Neuronal stem cell (in vitro differentiated cells): ENCODE measurements around the gene WASHC4.

Experiments used
- DNase-seq: peaks from one replicate; pipeline ENCODE4 v3.0.0-alpha.2; 2013; ENCODE audit warnings: low spot score
- H2AFZ ChIP-seq: one replicate; pipeline ENCODE4 v1.6.1; 2013; ENCODE audit warnings: mild to moderate bottlenecking, low read length, inconsistent platforms
- H2AK5ac ChIP-seq: 2 replicates; pipeline ENCODE4 v1.6.1; 2013; ENCODE audit warnings: low read depth, mild to moderate bottlenecking, inconsistent platforms, low read length, moderate library complexity, mixed read lengths
- H2BK120ac ChIP-seq: 2 replicates; pipeline ENCODE4 v1.6.1; 2013; ENCODE audit warnings: low read depth, mild to moderate bottlenecking, inconsistent platforms, low read length, moderate library complexity, mixed read lengths
- H2BK12ac ChIP-seq: one replicate; pipeline ENCODE4 v1.6.1; 2013; ENCODE audit warnings: low read length, inconsistent platforms
- H2BK15ac ChIP-seq: 2 replicates; pipeline ENCODE4 v1.6.1; 2013; ENCODE audit warnings: mild to moderate bottlenecking, low read length, inconsistent platforms, mixed read lengths
- H2BK5ac ChIP-seq: one replicate; pipeline ENCODE4 v1.6.1; 2013; ENCODE audit warnings: inconsistent platforms, mild to moderate bottlenecking, low read length, moderate library complexity
- H3K14ac ChIP-seq: one replicate; pipeline ENCODE4 v1.6.1; 2013; ENCODE audit warnings: low read length, inconsistent platforms
- H3K18ac ChIP-seq: 2 replicates; pipeline ENCODE4 v1.6.1; 2013; ENCODE audit warnings: low read length, inconsistent platforms
- H3K23ac ChIP-seq: 2 replicates; pipeline ENCODE4 v1.6.1; 2013; ENCODE audit warnings: low read depth, mild to moderate bottlenecking, mixed read lengths, low read length, inconsistent platforms; ENCODE audit not compliant: poor library complexity
- H3K27ac ChIP-seq: replicated peaks from 3 replicates; pipeline ENCODE4 v1.5.1; 2013; ENCODE audit warnings: low read length, inconsistent platforms
- H3K27me3 ChIP-seq, 3 experiments: 2 replicates each; pipeline ENCODE4 v1.6.1; 2013; ENCODE audit warnings: low read length in 3 of 3, mild to moderate bottlenecking in 2 of 3, inconsistent platforms in 1 of 3, low read depth in 1 of 3, mixed read lengths in 1 of 3, moderate library complexity in 1 of 3; ENCODE audit not compliant: control insufficient read depth in 3 of 3, insufficient read depth in 3 of 3
- H3K36me3 ChIP-seq, 2 donors: replicated peaks in 1 of 2; 2 replicates each; pipeline ENCODE4 v1.6.1; 2013; ENCODE audit warnings: low read length in 2 of 2; ENCODE audit not compliant: control insufficient read depth in 2 of 2, insufficient read depth in 2 of 2
- H3K4ac ChIP-seq: 2 replicates; pipeline ENCODE4 v1.6.1; 2013; ENCODE audit warnings: inconsistent platforms, mild to moderate bottlenecking, low read length, moderate library complexity
- H3K4me1 ChIP-seq, 2 donors: 1 replicate in 1 of 2; 2 replicates in 1 of 2; pipeline ENCODE4 v1.6.1; 2013; ENCODE audit warnings: low read length in 2 of 2, low read depth in 1 of 2; ENCODE audit not compliant: control insufficient read depth in 2 of 2, insufficient read depth in 1 of 2
- H3K4me2 ChIP-seq: one replicate; pipeline ENCODE4 v1.6.1; 2013; ENCODE audit warnings: mild to moderate bottlenecking, low read length, inconsistent platforms; ENCODE audit not compliant: insufficient read depth, poor library complexity, severe bottlenecking
- H3K4me3 ChIP-seq, 2 donors: 2 replicates each; pipeline ENCODE4 v1.5.1; 2013; ENCODE audit warnings: low read length in 2 of 2, mild to moderate bottlenecking in 2 of 2, inconsistent platforms in 1 of 2, moderate library complexity in 1 of 2
- H3K79me1 ChIP-seq: one replicate; pipeline ENCODE4 v1.6.1; 2013; ENCODE audit warnings: low read depth, mild to moderate bottlenecking, inconsistent platforms, low read length, moderate library complexity
- H3K9ac ChIP-seq: one replicate; pipeline ENCODE4 v1.6.1; 2013; ENCODE audit warnings: mild to moderate bottlenecking, low read depth, low read length, inconsistent platforms; ENCODE audit not compliant: poor library complexity
- H3K9me3 ChIP-seq, 2 donors: replicated peaks in 1 of 2; 2 replicates each; pipeline versions ENCODE3 to v1.6.1; 2013; ENCODE audit warnings: low read length in 2 of 2, mild to moderate bottlenecking in 2 of 2, inconsistent platforms in 1 of 2, low read depth in 1 of 2, mixed read lengths in 1 of 2, moderate library complexity in 1 of 2; ENCODE audit not compliant: control insufficient read depth in 2 of 2, insufficient read depth in 1 of 2
- H4K8ac ChIP-seq: one replicate; pipeline ENCODE4 v1.6.1; 2013; ENCODE audit warnings: low read depth, mild to moderate bottlenecking, inconsistent platforms, low read length, moderate library complexity
- H4K91ac ChIP-seq: one replicate; pipeline ENCODE4 v1.6.1; 2013; ENCODE audit warnings: low read length, low read depth, mild to moderate bottlenecking, inconsistent platforms; ENCODE audit not compliant: poor library complexity
- WGBS, 2 donors: extraction: QIAGEN DNeasy Blood & Tissue Kit; methylation state at CpG; one replicate each; pipeline ENCODE4 v1.1.7; 2013; ENCODE audit warnings: missing lambda C conversion rate in 2 of 2, mixed read lengths in 1 of 2; ENCODE audit not compliant: insufficient read length in 2 of 2, insufficient replicate concordance in 1 of 2; ENCODE audit errors: extremely low coverage in 2 of 2; 5-methylcytosine and 5-hydroxymethylcytosine counted together

The WASHC4 gene

GRCh38 chr12:105120551-105120950 lies 13.0 kb downstream of the WASHC4 start:
- Histone ChIP-seq H3K4me2 (no peak overlapping the region), H2BK5ac (no peak overlapping the region), H2AK5ac (no peak overlapping the region), H4K91ac (no peak overlapping the region), H3K4me3 (no peak overlapping the region), H4K8ac (no peak overlapping the region), H2BK12ac (no peak overlapping the region), H3K18ac (no peak overlapping the region), H3K9me3 (no peaks in the 10 kb centered on the region), H3K79me1 (no peaks in the 10 kb centered on the region), H2BK120ac (no peak overlapping the region), H2AFZ (no peak overlapping the region), H3K4ac (no peak overlapping the region), H3K4me1 (no peaks in the 10 kb centered on the region), H3K14ac (no peak overlapping the region), H3K9ac (no peak overlapping the region), H3K23ac (no peak overlapping the region), H3K27me3 (no peaks in the 10 kb centered on the region), H2BK15ac (no peak overlapping the region), H3K27ac (no peak overlapping the region), H3K36me3 (peaks cover 7 to 99% of the 10 kb centered on the region in 2 donors)
- no CpG with 5 or more reads among the region's 2 CpGs for WGBS, 2 donors
- DNase-seq = no peak

DNA sequence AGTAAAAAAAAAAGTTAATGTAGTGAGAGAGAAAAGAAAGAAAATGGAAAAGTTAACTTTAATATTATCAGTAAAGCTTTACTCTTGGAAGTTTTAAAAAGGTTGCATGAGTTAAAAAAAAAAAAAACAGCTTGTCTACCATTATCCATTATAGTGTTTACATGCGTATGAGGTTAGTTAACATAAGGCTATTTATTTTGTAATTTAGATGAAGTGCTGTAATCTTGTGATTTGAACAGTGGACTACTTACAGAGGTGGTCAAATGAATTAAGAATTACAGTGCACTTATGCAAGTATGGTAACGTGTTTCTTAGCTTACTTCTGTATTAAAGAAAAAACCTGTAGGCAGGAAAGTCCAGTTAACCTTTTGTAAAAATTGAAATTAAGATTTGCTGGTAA lies 30.7 kb downstream of the WASHC4 start:
- H2BK15ac ChIP-seq = no peak overlapping the region
- H3K14ac ChIP-seq = no peak overlapping the region
- H3K9ac ChIP-seq = no peak overlapping the region
- no peak overlapping the region for H2BK120ac ChIP-seq
- no peak for DNase-seq
- H3K4me3 ChIP-seq = no peak overlapping the region
- H2AFZ ChIP-seq = no peak overlapping the region
- no peaks in the 10 kb centered on the region for H3K79me1 ChIP-seq
- H3K23ac ChIP-seq = no peak overlapping the region
- no peak overlapping the region for H3K4ac ChIP-seq
- no peak overlapping the region for H3K4me2 ChIP-seq
- peaks cover 0 to 12% of the 10 kb centered on the region in 2 donors for H3K9me3 ChIP-seq
- no peak overlapping the region for H3K18ac ChIP-seq
- WGBS, 2 donors = no CpG with 5 or more reads among the region's 2 CpGs
- no peak overlapping the region for H4K8ac ChIP-seq
- H3K27me3 ChIP-seq = no peaks in the 10 kb centered on the region
- no peak overlapping the region for H4K91ac ChIP-seq
- H3K4me1 ChIP-seq = no peaks in the 10 kb centered on the region
- no peak overlapping the region for H3K27ac ChIP-seq
- no peak overlapping the region for H2BK5ac ChIP-seq
- H2AK5ac ChIP-seq = no peak overlapping the region
- no peak overlapping the region for H2BK12ac ChIP-seq
- peaks cover 0 to 97% of the 10 kb centered on the region in 2 donors for H3K36me3 ChIP-seq

GRCh38 chr12:105141320-105141922 lies 33.9 kb downstream of the WASHC4 start:
- H3K9ac ChIP-seq = no peak overlapping the region
- H3K4ac ChIP-seq = no peak overlapping the region
- no peak overlapping the region for H4K8ac ChIP-seq
- no CpG with 5 or more reads among the region's 6 CpGs for WGBS, 2 donors
- H3K4me3 ChIP-seq = no peak overlapping the region
- no peaks in the 10 kb centered on the region for H3K9me3 ChIP-seq
- no peak overlapping the region for H2BK5ac ChIP-seq
- no peaks in the 10 kb centered on the region for H3K79me1 ChIP-seq
- no peak overlapping the region for H2AK5ac ChIP-seq
- H3K27me3 ChIP-seq = no peaks in the 10 kb centered on the region
- H3K14ac ChIP-seq = no peak overlapping the region
- H3K18ac ChIP-seq = no peak overlapping the region
- H2AFZ ChIP-seq = no peak overlapping the region
- no peak overlapping the region for H3K27ac ChIP-seq
- no peak overlapping the region for H2BK120ac ChIP-seq
- H4K91ac ChIP-seq = no peak overlapping the region
- peaks cover 0 to 97% of the 10 kb centered on the region in 2 donors for H3K36me3 ChIP-seq
- DNase-seq = no peak
- H3K4me2 ChIP-seq = no peak overlapping the region
- H3K23ac ChIP-seq = no peak overlapping the region
- no peak overlapping the region for H2BK12ac ChIP-seq
- no peak overlapping the region for H2BK15ac ChIP-seq
- no peaks in the 10 kb centered on the region for H3K4me1 ChIP-seq

GRCh38 chr12:105142259-105142658 lies 34.7 kb downstream of the WASHC4 start:
- H3K79me1 ChIP-seq = no peaks in the 10 kb centered on the region
- no peak overlapping the region for H3K4me3 ChIP-seq
- no peaks in the 10 kb centered on the region for H3K27me3 ChIP-seq
- no peak for DNase-seq
- H3K36me3 ChIP-seq = peaks cover 0 to 97% of the 10 kb centered on the region in 2 donors
- H3K14ac ChIP-seq = no peak overlapping the region
- H3K9ac ChIP-seq = no peak overlapping the region
- H2BK15ac ChIP-seq = no peak overlapping the region
- H3K23ac ChIP-seq = no peak overlapping the region
- H2AFZ ChIP-seq = no peak overlapping the region
- H2BK5ac ChIP-seq = no peak overlapping the region
- no peak overlapping the region for H4K91ac ChIP-seq
- H2BK120ac ChIP-seq = no peak overlapping the region
- H3K18ac ChIP-seq = no peak overlapping the region
- H3K4me2 ChIP-seq = no peak overlapping the region
- H2BK12ac ChIP-seq = no peak overlapping the region
- WGBS, 2 donors = no CpG with 5 or more reads among the region's 3 CpGs
- H3K27ac ChIP-seq = no peak overlapping the region
- no peak overlapping the region for H2AK5ac ChIP-seq
- H4K8ac ChIP-seq = no peak overlapping the region
- no peaks in the 10 kb centered on the region for H3K4me1 ChIP-seq
- H3K4ac ChIP-seq = no peak overlapping the region
- no peaks in the 10 kb centered on the region for H3K9me3 ChIP-seq
